ENCODE results near the gene NELFE. TPM values are rescaled to one million over a fixed set of nuclear protein-coding genes. Genes with fewer than 3 reads are reported as not detected.

The NELFE gene
- total RNA-seq, 4 donors from 2014 or later = 64.1 to 89.7 (median 70.4) TPM

DNA sequence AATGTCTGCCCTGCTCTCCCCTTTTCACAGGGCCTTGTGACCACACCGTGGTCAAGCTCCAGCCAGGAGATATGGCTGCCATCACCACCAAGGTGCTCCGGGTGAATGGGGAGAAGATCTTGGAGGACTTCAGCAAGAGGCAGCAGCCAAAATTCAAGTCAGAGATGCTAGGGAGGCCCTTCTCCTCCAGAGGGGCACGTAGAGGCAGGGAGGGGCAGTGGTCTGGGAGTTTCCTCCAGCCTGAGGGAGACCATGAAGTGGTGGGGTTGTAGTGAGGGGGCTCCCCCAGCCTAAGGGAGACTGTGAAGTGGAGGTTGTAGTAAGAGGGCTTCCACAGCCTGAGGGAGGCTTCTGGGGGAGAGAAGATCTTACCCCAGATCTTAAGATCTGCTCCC is 9.2 kb upstream of the NELFE start:
- 80% methylated on average over 1 of the region's 3 CpGs; no CpG with 5 or more reads in 1 of the 2 donors for WGBS, 2 donors (ENCODE audit: low coverage in 1 of 2)
- no peak overlapping the region for H3K27ac ChIP-seq
- no peaks in the 10 kb centered on the region for H3K9me3 ChIP-seq
- no peaks in the 10 kb centered on the region for H3K27me3 ChIP-seq
- H3K4me1 ChIP-seq = peaks cover 0 to 30% (median 13%) of the 10 kb centered on the region in 3 donors
- peaks cover 0 to 77% of the 10 kb centered on the region in 2 donors for H3K36me3 ChIP-seq
- ATAC-seq = no peak
- TF ChIP-seq POLR2A (IDR thresholded peaks at IDR 0.05) (no peak), EP300 (IDR thresholded peaks at IDR 0.05) (no peak), POLR2AphosphoS5 (IDR thresholded peaks at IDR 0.05) (no peak)
- TF ChIP-seq, protein P1, sequence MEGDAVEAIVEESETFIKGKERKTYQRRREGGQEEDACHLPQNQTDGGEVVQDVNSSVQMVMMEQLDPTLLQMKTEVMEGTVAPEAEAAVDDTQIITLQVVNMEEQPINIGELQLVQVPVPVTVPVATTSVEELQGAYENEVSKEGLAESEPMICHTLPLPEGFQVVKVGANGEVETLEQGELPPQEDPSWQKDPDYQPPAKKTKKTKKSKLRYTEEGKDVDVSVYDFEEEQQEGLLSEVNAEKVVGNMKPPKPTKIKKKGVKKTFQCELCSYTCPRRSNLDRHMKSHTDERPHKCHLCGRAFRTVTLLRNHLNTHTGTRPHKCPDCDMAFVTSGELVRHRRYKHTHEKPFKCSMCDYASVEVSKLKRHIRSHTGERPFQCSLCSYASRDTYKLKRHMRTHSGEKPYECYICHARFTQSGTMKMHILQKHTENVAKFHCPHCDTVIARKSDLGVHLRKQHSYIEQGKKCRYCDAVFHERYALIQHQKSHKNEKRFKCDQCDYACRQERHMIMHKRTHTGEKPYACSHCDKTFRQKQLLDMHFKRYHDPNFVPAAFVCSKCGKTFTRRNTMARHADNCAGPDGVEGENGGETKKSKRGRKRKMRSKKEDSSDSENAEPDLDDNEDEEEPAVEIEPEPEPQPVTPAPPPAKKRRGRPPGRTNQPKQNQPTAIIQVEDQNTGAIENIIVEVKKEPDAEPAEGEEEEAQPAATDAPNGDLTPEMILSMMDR (IDR thresholded peaks at IDR 0.05) = no peak
- no peak overlapping the region for H3K4me3 ChIP-seq

DNA sequence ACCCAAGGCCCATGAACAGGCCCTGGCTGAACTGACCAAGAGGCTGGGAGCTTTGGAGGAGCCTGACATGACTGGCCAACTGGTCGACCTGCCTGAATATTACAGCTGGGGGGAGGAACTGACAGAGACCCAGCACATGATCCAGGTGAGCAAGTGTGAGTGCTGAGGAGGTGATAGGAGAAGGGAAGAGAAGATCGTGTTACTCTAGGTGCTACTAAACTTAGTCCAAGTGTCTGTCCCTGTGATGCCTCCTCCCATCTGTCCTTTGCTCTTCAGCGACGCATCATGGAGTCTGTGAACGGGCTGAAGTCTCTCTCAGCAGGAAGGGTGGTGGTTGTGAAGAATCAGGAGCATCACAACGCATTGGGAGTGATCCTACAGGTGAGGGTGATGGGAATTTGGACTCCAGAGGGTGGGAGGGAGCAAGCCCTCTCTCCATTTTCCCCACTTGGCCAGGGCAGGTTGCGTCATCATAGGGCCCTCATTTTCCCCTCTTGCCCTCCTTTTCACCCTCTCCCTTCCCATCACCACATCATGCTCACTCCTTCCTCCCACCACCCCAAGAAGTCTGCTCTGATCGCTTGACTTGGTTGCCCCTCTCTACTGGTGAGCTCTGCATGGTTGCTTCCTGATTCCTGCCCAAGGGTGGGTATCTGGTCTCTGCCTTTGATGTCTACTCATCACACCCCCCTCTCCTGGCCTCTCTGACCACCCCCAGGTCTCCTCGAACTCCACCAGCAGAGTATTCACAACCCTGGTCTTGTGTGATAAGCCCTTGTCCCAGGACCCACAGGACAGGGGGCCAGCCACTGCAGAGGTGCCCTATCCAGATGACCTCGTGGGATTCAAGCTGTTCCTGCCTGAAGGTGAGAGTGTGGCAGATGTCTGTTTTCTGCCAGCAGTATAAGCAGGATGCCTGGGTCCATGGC is 8.5 kb upstream of the NELFE start:
- WGBS, 2 donors (ENCODE audit: low coverage in 1 of 2) = 70 to 80% methylated on average over 5 to 7 of the region's 10 CpGs
- no peak overlapping the region for H3K27ac ChIP-seq
- peaks cover 0 to 84% of the 10 kb centered on the region in 2 donors for H3K36me3 ChIP-seq
- H3K27me3 ChIP-seq = no peaks in the 10 kb centered on the region
- H3K4me1 ChIP-seq = peaks cover 0 to 25% (median 11%) of the 10 kb centered on the region in 3 donors
- ATAC-seq = no peak
- no peaks in the 10 kb centered on the region for H3K9me3 ChIP-seq
- TF ChIP-seq EP300 (IDR thresholded peaks at IDR 0.05) (no peak), POLR2AphosphoS5 (IDR thresholded peaks at IDR 0.05) (no peak), POLR2A (IDR thresholded peaks at IDR 0.05) (no peak)
- TF ChIP-seq, protein P1 (IDR thresholded peaks at IDR 0.05) = no peak
- no peak overlapping the region for H3K4me3 ChIP-seq

DNA sequence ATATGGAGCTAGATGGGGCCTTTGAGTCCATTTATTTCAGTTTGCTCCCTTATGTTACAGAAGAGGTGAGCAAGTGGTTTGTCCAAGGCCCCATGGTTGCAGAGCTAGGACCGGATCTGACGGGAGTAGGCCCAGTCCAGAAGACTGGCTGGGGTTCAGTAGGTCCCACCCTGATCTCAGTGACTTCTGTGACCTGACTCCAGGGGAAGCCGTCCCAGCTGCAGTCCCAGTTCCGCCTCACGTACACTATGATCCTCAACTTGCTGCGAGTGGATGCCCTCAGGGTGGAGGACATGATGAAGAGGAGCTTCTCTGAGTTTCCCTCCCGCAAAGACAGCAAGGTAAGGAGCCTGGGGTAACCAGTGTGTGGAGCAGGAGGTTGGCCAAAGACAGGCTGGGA is 7.7 kb upstream of the NELFE start:
- Histone ChIP-seq H3K27me3 (no peaks in the 10 kb centered on the region), H3K9me3 (no peaks in the 10 kb centered on the region), H3K4me3 (no peak overlapping the region), H3K36me3 (peaks cover 0 to 91% of the 10 kb centered on the region in 2 donors), H3K27ac (no peak overlapping the region), H3K4me1 (peaks cover 0 to 22% (median 11%) of the 10 kb centered on the region in 3 donors)
- TF ChIP-seq, protein P1 (IDR thresholded peaks at IDR 0.05) = no peak
- TF ChIP-seq EP300 (IDR thresholded peaks at IDR 0.05) (no peak), POLR2A (IDR thresholded peaks at IDR 0.05) (no peak), POLR2AphosphoS5 (IDR thresholded peaks at IDR 0.05) (no peak)
- ATAC-seq = no peak
- no CpG with 5 or more reads among the region's 7 CpGs for WGBS, 2 donors (ENCODE audit: low coverage in 1 of 2)

DNA sequence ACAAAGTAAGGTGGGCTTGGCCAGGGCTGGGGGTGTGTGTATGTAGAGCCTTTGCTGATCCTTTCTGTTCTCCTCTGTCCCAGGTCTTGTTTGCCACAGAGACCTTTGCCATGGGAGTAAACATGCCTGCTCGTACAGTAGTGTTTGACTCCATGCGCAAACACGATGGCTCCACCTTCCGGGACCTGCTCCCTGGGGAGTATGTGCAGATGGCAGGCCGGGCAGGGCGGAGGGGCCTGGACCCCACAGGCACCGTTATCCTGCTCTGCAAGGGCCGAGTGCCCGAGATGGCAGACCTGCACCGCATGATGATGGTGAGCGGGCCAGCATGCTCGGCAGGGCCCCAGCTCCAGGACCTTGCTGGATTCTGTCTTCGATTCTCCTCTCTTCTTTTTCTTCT is 6.9 kb upstream of the NELFE start:
- no peak overlapping the region for H3K27ac ChIP-seq
- peaks cover 0 to 99% of the 10 kb centered on the region in 2 donors for H3K36me3 ChIP-seq
- H3K27me3 ChIP-seq = no peaks in the 10 kb centered on the region
- TF ChIP-seq POLR2AphosphoS5 (IDR thresholded peaks at IDR 0.05) = no peak
- no peak for TF ChIP-seq POLR2A (IDR thresholded peaks at IDR 0.05)
- TF ChIP-seq, protein P1 (IDR thresholded peaks at IDR 0.05) = no peak
- no peak for TF ChIP-seq EP300 (IDR thresholded peaks at IDR 0.05)
- WGBS, 2 donors (ENCODE audit: low coverage in 1 of 2) = 82% methylated on average over 13 of the region's 13 CpGs; no CpG with 5 or more reads in 1 of the 2 donors
- ATAC-seq = no peak
- no peak overlapping the region for H3K4me3 ChIP-seq
- H3K9me3 ChIP-seq = no peaks in the 10 kb centered on the region
- H3K4me1 ChIP-seq = peaks cover 0 to 14% (median 3%) of the 10 kb centered on the region in 3 donors
